ENCODE data around the gene ANTKMT. TPM values are rescaled to one million over a fixed set of nuclear protein-coding genes. Genes with fewer than 3 reads are reported as not detected.
"Not testable (repeated sequence)": the region's sequence is repeated elsewhere in the genome, so short reads cannot be mapped to it uniquely, and the experiment has no call there.

The ANTKMT gene
- polyA plus RNA-seq, 3 donors: 8.4 to 11.0 (median 10.2) TPM

DNA sequence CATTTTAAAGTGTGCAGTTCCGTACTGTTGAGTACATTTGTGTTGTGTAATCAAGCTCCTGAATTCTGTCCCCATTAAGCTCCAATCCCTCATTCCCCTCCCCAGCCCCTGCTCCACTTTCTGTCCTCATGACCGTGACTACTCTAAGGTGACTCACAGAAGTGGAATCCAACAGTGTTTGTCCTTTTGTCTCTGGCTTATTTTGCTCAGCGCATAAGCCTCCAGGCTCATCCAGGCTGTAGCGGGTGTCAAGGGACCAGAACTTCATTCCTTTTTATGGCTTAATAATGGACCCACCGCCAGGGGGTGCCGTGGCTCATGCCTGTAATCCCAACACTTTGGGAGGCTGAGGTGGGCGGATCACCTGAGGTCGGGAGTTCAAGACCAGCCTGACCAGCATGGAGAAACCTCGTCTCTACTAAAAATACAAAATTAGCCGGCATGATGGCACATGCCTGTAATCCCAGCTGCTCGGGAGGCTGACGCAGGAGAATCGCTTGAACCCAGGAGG, 8.2 kb upstream of the ANTKMT start:
- not testable (repeated sequence) for DNase-seq (ENCODE audit: low read depth in 3 of 3, low spot score in 2 of 3)

DNA sequence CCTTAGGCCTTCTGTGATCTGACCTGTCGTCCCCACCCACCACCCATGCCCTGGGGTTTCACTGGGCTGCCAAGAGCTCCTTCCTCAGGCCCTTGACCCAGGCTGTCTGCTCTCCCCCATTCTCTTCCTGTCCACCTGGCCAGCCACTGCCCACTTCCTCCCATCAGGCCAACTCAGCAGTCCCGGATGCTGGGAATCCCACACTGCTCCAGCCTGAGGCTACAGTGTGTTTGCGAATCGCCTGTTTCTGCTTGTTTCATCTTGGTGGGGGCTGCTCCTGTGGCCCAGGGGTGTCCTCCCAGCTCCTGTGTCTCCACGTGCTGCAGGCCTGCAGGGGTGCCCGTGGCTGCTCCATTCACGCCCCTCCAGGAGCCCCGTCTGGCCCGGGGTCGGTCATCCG, 6.9 kb upstream of the ANTKMT start:
- no peak for DNase-seq (ENCODE audit: low read depth in 3 of 3, low spot score in 2 of 3)

DNA sequence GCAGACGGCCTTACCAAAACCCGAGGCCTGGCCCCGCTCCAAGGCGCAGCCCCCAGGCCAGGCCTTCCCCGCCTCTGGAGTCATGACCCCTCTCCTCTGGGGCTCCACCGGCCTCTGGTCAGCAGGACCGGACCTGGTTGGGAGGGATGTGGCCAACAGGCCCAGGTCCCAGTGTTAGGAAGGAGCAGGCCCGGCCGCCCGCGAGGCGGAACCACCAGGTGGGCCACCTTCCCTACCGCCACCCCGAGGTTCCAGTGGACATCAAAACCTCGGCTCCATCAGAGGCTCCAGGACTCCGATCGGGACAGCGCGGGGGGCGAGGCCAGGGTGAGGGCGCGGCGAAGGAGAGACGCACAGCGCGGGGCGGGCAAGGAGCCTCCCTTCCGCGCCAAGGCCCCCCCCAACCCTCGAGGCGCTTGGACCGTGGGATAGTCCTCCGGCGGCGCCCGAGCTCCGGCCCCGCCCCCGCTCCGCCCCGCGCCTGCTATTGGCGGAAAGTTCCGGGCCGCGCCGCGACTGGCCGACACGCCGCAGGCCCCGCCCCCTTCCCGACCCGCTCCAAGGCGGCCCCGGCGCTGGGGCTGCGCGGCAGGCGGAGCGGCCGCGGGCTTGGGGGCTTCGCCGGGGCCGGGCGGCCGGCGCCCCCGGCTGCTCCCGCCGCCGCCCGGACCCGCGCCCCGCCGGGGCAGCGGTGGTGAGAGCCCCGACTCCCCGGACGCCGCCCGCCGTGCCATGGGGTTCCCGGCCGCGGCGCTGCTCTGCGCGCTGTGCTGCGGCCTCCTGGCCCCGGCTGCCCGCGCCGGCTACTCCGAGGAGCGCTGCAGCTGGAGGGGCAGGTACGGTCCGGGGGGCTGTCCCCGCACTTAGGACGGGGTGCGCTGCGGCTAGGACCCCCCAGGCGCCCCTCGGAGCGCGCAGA, 6.1 kb upstream of the ANTKMT start, which contains the start of gene METRN:
METRN (plus strand) TSS at position 561 of the 919 bp plus-strand sequence; CDS start at position 733, 172 bp downstream.
- DNase-seq (ENCODE audit: low read depth in 3 of 3, low spot score in 2 of 3): peak in 1 of 3 donors; percentile 76

DNA sequence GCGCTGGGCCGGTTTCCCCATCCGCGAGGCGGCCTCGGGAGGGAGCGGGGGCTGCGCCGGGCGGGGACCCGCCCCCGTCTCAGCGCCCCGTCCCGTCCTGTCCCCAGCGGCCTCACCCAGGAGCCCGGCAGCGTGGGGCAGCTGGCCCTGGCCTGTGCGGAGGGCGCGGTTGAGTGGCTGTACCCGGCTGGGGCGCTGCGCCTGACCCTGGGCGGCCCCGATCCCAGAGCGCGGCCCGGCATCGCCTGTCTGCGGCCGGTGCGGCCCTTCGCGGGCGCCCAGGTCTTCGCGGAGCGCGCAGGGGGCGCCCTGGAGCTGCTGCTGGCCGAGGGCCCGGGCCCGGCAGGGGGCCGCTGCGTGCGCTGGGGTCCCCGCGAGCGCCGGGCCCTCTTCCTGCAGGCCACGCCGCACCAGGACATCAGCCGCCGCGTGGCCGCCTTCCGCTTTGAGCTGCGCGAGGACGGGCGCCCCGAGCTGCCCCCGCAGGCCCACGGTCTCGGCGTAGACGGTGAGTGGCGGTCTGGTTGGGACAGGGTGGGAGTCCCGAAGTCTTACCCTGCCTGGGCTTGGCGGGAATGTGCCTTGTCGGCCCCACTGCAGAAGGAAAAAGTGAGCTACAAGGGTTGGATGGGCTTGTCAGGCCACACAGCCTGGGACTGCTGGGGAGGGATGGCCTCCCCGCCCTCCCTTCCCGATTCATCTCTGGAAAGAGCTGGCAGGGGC, 5.3 kb upstream of the ANTKMT start:
- DNase-seq (ENCODE audit: low read depth in 3 of 3, low spot score in 2 of 3): no peak

DNA sequence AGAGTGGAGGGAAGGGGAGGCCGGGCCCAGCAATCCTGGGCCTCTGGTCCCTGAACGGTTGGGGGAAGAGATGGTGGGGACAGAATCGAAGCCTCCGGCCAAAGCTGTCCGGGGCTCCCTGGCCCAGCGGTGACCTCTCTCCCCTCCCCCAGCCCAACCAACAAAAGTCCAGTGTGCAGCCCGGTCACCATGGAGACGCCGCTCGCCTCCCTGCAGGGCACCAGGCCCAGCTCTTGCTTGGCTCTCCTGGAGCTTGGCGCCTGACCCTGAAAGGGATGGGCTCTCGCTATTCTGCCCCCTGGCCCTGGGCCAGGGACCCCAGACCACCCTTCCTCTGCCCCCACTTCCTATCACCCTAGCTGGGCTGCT, 4.8 kb upstream of the ANTKMT start:
- DNase-seq (ENCODE audit: low read depth in 3 of 3, low spot score in 2 of 3): no peak

DNA sequence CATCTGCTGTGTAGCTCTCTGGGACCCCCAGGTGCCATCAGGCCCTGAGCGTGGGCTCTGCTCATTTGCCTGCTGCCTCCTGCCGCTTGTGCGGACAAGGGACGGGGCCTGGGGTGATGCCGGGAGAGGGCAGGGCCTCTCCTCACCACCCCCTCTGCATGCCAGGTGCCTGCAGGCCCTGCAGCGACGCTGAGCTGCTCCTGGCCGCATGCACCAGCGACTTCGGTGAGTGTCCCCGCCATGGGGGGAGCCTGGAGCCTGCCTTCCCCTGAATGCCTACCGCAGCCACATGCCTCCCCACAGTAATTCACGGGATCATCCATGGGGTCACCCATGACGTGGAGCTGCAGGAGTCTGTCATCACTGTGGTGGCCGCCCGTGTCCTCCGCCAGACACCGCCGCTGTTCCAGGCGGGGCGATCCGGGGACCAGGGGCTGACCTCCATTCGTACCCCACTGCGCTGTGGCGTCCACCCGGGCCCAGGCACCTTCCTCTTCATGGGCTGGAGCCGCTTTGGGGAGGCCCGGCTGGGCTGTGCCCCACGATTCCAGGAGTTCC, 4.1 kb upstream of the ANTKMT start:
- no peak for DNase-seq (ENCODE audit: low read depth in 3 of 3, low spot score in 2 of 3)

DNA sequence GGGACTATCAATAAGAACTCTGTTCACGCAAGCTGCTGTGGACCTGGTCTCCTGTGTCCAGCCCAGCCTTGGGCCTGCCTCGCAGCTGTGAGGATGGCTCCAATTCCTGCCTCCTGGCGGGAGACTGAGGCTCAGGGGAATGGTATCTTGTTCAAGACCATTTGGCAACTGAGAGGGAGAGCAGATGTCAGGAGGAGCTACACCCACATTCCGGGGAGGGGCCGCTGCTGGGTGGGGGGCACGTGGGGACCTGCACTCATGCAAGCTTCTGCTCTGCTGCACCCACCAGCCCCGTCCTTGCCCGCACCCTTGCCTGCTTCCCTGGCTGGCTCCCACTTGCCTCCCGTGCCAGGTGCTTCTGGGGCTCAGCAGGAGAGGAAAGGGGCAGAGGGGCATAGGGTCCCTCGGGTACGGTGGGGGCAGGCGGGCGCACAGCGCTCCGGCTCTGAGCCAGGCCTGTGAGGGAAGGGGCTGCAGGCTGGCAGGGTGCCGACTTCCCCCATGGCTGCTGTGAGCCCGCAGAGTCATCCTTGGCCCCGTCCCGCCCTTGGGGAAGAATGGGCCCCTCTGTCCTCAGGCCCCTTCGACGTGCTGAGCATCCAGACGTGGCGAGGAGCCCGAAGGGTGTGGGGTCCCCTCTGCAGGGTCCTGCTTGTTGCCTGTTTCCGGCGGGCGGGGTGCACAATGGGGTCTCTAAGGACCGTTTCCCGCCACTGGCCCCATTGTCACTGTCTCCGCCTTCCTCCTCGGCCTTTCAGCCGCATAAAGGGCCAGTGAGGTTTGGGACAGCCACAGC, 3.3 kb upstream of the ANTKMT start:
- DNase-seq (ENCODE audit: low read depth in 3 of 3, low spot score in 2 of 3): no peak

DNA sequence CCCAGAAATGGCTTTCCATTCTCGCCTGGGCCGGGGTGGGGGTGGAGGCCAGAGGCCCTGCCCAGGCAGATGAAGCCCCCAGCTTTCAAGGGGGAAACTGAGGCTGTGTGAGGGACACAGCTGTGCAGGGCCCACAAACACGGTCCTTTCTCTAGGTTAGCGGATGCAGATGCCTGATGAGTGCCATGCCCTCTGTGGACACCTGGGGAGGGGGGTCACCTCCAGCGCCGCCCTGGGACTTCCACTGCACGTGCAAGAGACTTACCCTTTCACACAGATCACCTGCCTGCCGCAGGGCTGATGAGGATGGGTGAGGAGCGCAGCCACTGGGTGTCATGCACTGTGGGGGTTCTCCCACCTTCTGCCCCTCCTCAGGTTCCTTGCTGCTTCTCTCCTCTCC, 2.6 kb upstream of the ANTKMT start:
- no peak for DNase-seq (ENCODE audit: low read depth in 3 of 3, low spot score in 2 of 3)

DNA sequence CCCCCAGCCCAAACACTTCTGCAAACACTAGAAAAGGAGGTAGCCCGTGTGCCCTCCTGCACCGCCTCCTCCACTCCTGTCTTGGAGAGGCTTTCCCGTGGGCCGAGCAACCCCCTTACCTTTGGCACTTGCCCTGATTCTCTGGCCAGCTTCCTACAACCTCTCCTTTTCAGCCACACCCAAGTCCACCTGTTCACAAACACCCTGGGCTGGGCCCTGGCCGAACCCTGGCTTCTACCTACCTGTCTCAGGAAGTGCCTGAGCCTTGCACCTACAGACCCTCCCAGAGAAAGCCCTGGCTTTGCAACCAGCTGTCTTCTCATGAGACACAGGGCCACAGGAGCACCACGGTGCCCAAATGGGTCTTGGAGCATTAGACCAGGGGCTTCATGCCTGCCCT, 2.0 kb upstream of the ANTKMT start:
- DNase-seq (ENCODE audit: low read depth in 3 of 3, low spot score in 2 of 3): no peak

DNA sequence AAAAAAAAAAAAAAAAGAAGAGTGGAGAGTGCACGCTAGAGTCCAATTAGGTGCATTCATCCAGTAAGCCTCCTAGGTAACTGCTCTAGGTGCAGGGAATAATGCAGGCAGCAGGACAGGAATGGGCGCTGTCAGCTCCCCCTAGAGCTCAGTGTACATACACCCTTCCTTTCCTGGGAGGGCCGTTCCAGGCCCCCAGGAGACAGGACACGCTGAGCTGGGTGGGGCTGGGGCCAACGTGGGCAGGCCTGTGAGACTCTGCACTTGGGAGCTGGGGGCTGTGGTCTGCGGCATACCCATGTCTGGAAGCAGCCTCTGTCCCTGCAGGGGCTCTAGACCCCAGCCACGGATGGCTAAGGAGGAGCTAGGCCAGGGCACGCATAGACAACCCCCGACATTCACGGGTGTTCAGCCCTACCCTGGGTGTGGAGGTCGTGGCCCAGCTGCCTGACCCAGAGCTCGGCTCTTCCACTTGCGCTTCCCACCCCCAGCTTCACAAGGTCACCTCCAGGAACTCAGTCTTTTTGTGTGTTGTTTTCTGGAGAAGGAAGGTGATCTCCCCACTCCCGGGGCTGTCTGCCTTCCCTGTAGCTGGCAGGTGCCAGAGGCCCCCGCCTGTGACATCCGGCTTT, 1.0 kb upstream of the ANTKMT start:
- DNase-seq (ENCODE audit: low read depth in 3 of 3, low spot score in 2 of 3): no peak

DNA sequence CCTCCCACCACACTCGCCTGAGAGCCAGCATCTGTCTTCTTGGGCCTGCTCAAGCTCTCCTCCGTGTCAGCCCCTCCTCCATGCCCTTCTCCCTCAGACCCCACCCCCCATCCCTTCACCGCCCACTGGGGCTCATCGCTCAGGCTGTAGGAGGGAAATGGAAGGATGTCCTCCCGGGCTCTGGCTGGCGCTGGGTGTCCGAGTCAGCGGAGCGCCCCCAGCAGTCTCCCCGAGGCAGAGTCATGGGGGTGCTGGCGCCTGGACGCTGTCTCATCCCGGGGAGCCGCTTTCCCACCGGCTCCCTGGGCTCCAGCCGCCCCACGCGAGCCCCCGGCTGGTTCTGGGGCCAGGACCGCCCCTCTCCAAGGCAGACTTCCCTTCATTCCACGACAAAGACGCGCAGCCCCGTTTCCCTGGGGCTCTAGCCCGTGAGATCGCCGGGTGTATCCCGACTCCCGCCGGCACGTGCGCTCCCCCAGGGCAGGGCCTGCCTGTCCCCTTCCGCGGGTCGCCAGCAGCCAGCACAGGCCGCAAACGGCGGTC, 428 bp upstream of the ANTKMT start:
- DNase-seq (ENCODE audit: low read depth in 3 of 3, low spot score in 2 of 3): no peak

DNA sequence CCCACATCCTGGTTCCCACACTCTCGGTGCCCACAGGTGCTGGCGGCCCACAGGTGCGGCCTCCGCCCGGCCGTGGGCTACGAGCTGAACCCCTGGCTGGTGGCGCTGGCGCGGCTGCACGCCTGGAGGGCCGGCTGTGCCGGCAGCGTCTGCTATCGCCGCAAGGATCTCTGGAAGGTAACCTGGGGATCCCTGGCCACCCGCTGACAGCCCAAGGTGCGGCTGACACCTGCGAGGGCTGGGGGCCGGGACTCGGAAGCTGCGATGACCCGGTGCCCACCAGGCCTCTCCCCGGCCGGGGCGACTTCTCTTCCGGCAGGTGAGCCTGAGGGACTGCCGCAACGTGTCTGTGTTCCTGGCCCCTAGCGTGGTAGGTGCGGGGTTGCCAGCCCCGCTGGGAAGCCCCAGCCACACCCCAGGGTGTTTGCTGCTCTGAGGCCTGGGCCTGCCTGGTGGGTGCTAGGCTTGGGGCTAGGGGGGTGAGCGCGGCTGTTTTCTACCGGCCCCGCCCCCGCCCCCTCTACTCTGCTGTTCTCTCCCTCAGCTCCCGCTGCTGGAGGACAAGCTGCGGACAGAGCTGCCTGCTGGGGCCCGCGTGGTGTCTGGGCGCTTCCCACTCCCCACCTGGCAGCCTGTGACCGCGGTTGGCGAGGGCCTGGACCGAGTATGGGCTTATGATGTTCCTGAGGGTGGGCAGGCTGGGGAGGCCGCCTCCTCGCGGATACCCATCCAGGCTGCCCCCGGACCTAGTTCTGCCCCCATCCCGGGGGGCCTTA, 1.0 kb downstream of the ANTKMT start:
- no peak for DNase-seq (ENCODE audit: low read depth in 3 of 3, low spot score in 2 of 3)

DNA sequence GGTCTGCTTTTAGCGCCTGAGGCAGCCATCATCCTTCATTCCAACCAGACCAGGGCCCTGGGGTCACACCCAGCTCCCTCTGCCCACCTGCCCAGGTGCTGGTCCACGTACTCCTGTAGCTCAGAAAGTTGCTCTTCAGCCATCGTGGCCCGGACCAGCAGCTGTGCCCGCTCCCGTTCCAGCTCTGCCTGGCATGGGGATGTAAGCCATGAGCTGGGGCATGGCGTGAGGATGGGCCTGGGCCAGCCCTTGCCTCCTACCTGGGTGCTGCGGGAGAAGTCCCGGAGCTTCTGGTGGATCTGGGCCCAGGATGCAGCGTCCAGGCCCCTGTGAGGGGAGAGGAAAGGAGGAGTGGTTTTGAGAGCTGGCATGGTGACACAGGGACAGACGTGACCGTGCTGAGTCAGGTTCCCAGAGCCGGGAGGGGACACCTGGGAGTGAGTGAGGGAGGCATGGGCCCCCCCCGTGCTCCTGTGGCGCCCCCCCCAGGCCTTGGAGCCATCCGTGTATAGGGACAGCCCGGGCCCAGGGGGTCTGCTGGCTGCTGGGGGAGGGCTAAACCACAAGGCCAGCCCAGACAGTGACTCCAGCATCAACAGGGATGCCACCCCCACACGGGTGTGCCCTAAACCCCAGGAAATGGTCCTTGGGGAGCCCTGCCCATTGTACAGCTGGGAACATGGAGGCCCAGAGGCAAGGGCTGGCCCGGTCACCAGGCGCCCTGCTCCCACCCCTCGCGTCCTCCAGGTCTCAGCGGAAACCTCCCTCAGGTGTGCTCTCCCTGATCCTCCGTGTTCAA, 2.1 kb downstream of the ANTKMT start:
- no peak for DNase-seq (ENCODE audit: low read depth in 3 of 3, low spot score in 2 of 3)

DNA sequence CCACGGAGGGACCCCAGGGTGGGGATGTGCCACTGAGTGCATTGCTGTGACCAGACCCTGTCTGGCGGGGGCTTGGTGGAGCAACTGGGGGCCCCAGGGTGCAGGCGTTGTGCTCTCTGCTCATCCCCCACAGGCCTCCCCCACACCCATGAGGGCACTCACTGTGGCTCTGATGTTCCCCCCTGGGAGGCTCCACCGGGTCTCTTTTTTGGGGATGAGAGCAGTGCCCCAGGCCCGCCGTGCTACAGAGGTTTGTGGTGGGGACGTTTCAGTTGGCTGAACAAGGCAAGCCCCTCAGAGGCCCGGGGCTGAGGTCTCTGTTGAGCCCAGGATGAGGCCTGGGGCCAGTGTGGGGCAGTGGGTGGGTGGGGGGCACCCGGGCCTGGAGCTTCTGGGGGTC, 2.7 kb downstream of the ANTKMT start:
- DNase-seq (ENCODE audit: low read depth in 3 of 3, low spot score in 2 of 3): no peak

DNA sequence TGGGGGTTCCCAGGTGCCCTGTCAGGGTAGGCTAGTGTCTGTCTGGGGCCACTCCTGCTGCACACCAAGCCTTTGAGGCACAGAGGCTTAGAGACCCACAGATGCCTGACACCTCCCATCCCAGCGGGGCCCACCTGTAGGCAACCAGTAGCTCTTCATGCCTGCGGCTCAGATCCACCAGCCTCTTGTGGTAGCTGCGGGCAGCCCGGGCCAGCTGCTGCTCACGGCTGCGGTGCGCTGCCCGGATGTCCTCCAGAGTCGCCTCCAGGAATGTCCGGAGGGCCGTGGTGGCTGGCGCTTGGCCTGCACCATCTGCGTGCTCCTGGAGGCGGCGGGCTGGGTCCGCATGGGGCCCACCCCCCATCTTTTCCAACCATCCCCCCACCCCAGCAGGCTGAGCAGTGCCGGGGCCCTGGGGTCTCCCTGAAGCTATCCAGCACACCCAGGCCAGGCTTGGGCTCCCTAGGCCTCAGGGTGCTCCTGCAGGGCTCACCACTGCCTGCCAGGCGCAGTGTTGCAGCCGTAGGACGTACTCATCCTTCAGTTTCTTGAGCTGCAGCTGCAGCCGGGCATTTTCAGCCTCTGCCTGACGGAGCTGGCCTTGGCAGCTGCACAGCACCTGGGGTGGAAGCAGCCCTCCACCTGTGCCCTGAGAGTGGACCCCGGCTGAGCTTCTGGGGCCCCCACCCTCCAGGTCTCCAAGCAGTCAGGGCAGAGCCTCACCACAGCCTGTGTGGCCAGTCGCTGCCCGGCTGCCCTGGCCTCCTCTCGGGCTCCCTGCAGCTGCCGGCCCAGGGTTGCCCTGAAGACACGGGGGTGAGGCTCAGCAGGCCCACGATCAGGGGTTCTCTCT, 3.5 kb downstream of the ANTKMT start:
- DNase-seq (ENCODE audit: low read depth in 3 of 3, low spot score in 2 of 3): no peak

DNA sequence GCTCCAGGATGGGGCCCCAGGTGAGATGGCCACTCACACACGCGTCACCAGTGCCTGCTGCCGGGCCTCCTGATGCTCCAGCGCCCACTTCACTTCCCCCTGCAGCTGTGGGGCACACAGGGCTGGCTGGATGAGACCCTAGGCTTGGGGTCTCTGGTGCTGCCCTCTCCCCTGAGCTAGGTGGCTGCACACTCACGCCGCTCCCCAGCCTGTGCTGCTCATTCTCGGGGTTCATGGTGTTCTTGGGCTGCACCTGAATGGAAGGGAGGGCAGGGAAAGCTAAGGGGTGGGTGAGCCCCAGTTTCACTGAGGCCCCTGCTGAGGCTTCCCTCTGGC, 4.1 kb downstream of the ANTKMT start:
- DNase-seq (ENCODE audit: low read depth in 3 of 3, low spot score in 2 of 3): no peak

DNA sequence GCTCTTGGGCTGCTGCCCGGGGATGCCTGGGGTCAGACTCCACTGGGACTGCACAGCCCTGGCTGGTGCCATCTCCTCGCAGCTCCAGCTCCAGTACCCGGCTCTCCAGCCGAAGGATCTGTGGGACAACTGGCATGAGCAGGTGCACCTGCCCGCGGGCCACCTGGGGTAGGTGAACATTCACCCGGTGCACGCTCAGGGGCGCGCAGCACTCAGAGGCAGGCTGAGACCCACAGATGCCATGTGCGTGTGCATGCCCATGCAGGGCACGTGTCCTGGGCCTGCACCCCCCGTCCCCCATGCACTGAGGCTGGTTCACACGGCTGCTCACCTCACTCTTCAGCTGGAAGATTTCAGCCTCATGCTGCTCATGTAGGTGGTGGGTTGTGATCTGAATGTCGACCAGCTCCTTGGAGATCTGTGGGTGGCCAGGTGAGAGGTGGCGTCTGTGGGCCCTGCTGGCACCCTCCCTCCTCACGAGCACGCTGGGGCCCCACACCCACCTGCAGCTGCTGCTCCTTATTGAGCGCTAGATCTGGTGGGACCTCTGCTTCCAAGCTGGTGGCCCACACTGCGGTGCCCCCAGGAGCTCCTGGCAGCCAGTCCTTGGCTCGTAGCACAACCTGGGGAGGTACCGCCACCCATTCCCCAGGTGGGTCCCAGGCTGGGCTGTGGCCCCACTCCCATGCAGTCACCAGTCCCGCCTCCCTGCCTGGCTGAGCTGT, 4.7 kb downstream of the ANTKMT start:
- no peak for DNase-seq (ENCODE audit: low read depth in 3 of 3, low spot score in 2 of 3)

All from right renal cortex interstitium (tissue), 3 donors.